NCI-H2196 (cell line): ENCODE results near the gene ZBTB1.
"Not testable (repeated sequence)": the region's sequence is repeated elsewhere in the genome, so short reads cannot be mapped to it uniquely, and the experiment has no call there.

Source experiments
- DNase-seq: peaks from one replicate; lab custom pipeline; 2025; ENCODE audit not compliant: unreplicated experiment; lab: John Stamatoyannopoulos, UW

Gene ZBTB1

GRCh38 chr14:64563696-64564095 is 59.1 kb downstream of the ZBTB1 start:
- DNase-seq = no peak

- no peak for DNase-seq
Measured at GRCh38 chr14:64566651-64567122, 62.1 kb downstream of the ZBTB1 start.

GRCh38 chr14:64569138-64569631 is 64.6 kb downstream of the ZBTB1 start:
- no peak for DNase-seq

GRCh38 chr14:64569646-64570045 is 65.1 kb downstream of the ZBTB1 start:
- not testable (repeated sequence) for DNase-seq

GRCh38 chr14:64572386-64573104 is 68.0 kb downstream of the ZBTB1 start:
- no peak for DNase-seq

- DNase-seq = peak; percentile 12
Measured at GRCh38 chr14:64573109-64573508, 68.5 kb downstream of the ZBTB1 start.
